HG03432 (cell line): ENCODE data around the gene RERGL.
"Not testable (repeated sequence)": the region's sequence is repeated elsewhere in the genome, so short reads cannot be mapped to it uniquely, and the experiment has no call there.

Experiments used
- ATAC-seq: cut with Tn5 transposase; IDR thresholded peaks from one replicate; pipeline ENCODE4 v1.9.1; 2021; ENCODE audit warnings: mild to moderate bottlenecking, moderate library complexity; ENCODE audit not compliant: unreplicated experiment

RERGL gene

DNA sequence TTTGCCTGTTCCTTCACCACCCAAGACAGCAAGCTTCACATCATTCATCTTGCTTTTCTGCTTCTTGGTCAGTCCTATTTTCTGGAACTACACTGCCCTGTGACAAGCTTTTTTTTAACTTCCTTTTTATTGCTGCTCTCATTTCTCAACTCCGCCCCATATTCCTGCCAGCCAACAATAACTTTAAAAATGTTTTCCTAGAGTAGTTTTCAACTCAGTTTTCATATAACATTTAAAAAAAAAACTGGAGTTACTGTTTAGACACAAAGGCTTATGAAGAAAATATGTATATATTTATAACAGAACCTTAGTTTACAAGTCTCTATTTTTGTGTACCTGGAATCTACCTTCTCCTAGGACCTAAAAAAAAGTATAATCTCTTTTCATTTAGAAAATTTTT lies at the start of gene RERGL:
Gene RERGL (minus strand): TSS at position 101 of the 400 bp plus-strand sequence. CDS start 53 bp downstream, at position 48.
- ATAC-seq: no peak

- no peak for ATAC-seq
Observed at GRCh38 chr12:18139254-18139653, 49.3 kb upstream of the RERGL start.

- no peak for ATAC-seq
Observed at GRCh38 chr12:18135509-18135908, 45.5 kb upstream of the RERGL start.

DNA sequence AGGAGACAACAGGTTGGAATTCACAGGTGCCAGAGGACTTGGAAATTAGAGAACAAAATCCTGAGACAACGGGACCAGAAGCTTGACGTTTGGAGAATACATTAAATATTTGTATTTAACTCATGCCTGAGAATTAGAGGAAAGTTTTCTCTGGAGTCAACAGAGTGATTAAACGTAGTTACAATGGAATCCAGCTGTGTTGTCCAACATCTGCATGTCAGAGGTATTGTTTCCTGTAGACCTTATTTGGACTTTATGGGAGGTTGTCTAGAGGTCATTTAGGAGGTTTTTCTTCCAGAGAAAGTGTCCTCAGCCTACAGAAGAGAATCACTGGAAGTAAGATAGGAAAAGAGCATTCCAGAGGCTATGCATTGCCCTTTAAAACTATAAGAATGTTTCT lies 45.1 kb upstream of the RERGL start:
- ATAC-seq: no peak

DNA sequence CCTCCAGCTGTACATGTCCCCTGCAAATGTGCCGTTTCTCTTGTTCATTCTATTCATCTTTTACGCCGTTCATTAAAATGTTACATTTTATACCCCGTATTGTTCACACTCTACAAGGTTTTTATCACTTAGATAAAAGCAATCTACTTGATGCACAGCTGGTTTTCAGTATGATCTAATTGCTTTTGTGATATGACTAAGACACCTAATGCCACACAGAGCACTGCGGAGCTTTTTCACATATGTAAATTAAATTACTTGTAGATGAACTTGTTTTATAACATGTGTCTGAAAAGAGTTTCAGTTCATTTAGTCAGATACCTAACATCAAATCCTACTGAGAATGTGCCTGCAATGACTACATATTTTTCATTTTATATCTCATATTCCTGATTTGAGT lies 40.9 kb upstream of the RERGL start:
- ATAC-seq: peak; percentile 56

- ATAC-seq: no peak
Observed at GRCh38 chr12:18123707-18124106, 33.7 kb upstream of the RERGL start.

DNA sequence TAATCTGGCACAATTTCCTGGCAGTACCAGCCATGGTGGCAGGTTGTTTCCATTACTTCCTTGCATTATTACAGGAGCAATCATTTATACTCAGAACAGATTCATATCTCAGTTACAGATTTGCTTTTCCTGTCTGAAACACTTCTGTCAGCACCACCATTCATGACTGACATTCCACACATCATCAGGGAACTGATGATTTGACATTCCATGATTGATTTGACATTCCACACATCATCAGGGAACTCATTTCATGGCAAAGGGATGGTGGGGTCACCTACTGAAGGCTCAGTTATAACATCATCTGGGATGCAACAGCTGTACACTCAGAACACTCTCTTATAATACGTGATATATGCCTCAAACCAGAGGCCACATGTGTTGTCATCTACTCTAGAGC lies 30.9 kb upstream of the RERGL start:
- ATAC-seq: no peak

- no peak for ATAC-seq
Observed at GRCh38 chr12:18108611-18109010, 18.6 kb upstream of the RERGL start.

GRCh38 chr12:18103624-18104023 lies 13.6 kb upstream of the RERGL start:
- no peak for ATAC-seq

- ATAC-seq: no peak
Observed at GRCh38 chr12:18101043-18101442, 11.1 kb upstream of the RERGL start.

- ATAC-seq: no peak
Observed at GRCh38 chr12:18084080-18084479, 5.9 kb downstream of the RERGL start.

DNA sequence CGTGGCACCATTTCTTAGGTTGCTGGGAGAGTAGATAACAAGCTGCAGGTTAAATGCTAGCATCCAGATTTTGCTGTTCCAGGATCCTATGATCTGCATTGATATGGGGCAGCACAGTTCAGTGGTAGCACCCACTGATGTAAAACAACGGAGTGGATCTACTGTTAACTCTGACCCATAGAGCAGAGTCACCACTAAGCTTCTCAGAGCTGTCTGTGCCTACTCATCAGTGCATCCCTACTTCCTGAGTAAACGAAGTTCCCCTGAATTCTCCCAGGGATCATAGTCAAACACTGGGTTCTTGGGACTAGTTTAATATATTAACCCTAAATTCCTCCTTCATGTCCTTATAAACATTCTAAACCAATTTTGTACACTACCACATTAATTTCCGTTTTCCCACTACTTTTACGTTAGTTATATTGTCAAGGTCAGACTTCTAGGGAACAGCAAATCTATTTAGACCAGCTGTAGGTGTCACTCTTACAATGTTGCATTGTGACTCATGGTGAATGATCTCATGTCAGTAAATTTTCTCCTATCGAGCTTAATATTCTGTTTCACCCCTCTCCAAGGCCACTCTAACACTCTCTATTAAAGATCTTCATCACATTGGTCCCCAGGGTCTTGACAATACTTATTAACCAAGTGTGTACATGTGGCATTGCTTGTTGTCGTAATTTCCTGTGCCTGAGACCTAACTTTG lies 10.3 kb downstream of the RERGL start:
- no peak for ATAC-seq

- ATAC-seq: no peak
Observed at GRCh38 chr12:18074001-18074400, 16.0 kb downstream of the RERGL start.

- no peak for ATAC-seq
Observed at GRCh38 chr12:18072723-18073122, 17.3 kb downstream of the RERGL start.

GRCh38 chr12:18071336-18071735 lies 18.7 kb downstream of the RERGL start:
- no peak for ATAC-seq

DNA sequence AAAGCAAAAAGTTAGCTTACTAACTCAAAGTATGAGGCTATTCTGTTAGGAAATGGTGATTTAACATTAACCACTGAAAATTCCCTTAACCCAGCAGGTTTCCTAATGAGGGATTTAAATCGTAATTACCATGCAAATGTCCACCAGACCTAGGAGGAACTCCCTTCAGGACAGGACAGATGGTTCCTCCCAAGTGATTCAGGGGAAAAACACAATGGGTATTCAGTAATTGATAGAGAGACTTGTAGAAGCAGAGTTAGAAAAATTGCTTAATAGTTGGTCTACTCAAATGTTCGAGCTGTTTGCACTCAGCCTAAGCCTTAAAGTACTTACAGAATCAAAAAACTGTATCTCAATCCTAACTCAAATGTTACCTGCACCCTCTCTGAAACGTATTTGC lies 21.6 kb downstream of the RERGL start:
- ATAC-seq: no peak

DNA sequence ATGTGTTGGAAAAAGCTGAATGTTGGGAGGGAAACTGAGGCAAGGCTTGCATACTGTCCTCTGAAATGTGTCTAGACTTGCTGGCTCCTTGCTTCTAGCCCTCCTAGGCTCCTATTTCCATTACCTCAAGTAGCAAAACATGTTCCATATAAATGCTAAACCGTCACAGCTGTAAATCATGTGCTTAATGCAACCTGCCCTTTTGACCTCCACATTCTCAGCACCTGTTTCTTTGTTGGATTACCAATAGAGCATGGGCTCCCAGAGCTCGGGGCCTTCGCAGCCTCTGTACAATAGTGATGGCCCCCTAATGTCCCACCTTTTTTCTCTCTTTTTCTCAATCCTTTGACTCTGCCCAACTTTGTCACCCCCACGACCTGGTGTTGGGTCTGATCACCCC lies 23.3 kb downstream of the RERGL start:
- ATAC-seq: no peak

DNA sequence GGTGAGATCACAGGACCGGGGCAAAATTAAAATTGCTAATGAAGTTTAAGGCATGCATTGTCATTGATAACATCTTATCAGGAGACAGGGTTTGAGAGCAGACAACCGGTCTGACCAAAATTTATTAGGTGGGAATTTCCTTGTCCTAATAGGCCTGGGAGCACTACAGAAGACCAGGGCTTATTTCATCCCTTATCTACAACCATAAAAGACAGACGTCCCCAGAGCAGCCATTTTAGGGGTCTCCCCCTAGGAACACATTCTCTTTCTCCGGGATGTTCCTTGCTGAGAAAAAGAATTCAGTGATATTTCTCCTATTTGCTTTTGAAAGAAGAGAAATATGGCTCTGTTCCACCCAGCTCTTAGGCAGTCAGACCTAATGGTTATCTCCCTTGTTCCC lies 27.1 kb downstream of the RERGL start:
- not testable (repeated sequence) for ATAC-seq

DNA sequence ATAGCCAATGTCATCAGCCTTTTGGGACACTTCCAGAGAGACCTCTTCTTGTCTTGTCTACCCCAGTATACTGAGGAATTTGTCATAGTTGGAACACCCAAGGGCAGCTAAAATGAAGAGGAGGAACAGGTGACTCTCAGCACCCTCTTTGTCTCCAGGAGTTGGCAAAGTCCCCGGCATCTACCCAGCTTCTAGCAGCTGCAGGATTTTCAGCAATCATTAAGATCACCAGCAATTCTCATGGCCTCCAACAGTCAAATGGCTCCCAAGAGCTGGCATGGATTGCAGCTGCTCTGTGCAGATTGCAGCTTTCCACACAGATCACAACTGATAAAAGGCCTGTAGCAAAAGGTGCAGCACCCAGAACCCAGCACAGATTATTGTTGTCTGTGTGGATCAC lies 32.9 kb downstream of the RERGL start:
- no peak for ATAC-seq

- no peak for ATAC-seq
Observed at GRCh38 chr12:18054925-18055619, 34.9 kb downstream of the RERGL start.

DNA sequence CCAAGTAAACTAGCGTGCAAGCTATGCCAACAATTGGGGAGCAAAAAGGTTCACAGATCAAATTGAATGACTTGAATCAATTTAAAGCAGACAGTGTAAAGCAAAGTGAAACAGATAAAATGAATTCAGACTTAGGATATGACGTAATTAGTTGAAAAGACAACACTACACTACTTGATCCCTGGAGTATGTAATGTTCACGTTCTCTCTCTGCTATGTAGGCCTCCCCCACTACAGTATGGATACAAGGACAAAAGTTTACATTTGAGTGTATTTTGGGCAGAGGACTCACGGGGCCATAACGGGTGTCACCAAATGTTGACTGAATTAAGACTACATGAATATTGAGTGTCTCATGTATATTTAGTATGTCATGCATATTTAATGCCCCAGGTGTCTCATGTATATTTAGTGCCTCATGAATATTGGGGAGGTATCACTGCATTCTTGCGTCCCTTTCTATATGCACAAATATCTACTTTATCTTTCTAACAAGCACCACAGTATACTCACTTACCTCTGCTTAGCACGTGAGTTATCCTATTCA lies 44.5 kb downstream of the RERGL start:
- no peak for ATAC-seq

DNA sequence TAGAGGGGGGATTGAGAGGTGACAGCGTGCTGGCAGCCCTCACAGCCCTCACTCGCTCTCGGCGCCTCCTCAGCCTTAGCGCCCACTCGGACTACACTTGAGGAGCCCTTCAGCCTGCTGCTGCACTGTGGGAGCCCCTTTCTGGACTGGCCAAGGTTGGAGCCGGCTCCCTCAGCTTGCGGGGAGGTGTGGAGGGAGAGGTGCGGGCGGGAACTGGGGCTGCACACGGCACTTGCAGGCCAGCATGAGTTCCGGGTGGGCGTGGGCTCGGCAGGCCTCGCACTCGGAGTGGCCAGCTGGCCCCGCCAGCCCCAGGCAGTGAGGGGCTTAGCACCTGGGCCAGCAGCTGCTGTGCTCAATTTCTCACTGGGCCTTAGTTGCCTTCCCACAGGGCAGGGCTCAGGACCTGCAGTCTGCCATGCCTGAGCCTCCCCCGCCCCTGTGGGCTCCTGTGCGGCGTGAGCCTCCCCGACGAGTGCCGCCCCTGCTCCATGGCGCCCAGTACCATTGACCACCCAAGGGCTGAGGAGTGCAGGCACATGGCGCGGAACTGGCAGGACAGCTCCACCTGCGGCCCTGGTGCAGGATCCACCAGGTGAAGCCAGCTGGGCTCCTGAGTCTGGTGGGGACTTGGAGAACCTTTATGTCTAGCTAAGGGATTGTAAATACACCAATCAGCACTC lies 49.8 kb downstream of the RERGL start:
- ATAC-seq: not testable (repeated sequence)
